Neural cell (in vitro differentiated cells): Measurements from ENCODE around the gene CEBPA. TPM values are rescaled to one million over a fixed set of nuclear protein-coding genes. Genes with fewer than 3 reads are reported as not detected.

Experiments used
- H2AFZ ChIP-seq: fragments of 200-600, 300-800 bp; sonication (generic), shearing (Covaris generic); 2 replicates; pipeline ENCODE4 v1.6.0; 2014; ENCODE audit warnings: low read depth, mild to moderate bottlenecking, antibody characterized with exemption, low read length, moderate library complexity
- H3F3A ChIP-seq: fragments of 200-600 bp; shearing (Covaris generic); 2 replicates; pipeline ENCODE4 v1.6.1; 2016; ENCODE audit warnings: mild to moderate bottlenecking, moderate library complexity, mixed read lengths, antibody characterized with exemption, low read length; ENCODE audit not compliant: insufficient read depth, poor library complexity, severe bottlenecking
- H3K27ac ChIP-seq: fragments of 200-600, 300-800 bp; sonication (generic), shearing (Covaris generic); 2 replicates; pipeline ENCODE4 v1.5.1; 2014; ENCODE audit warnings: mild to moderate bottlenecking, low read length, moderate library complexity
- H3K27me3 ChIP-seq: fragments of 300-800, 200-600 bp; sonication (generic), shearing (Covaris generic); 2 replicates; pipeline ENCODE4 v1.6.0; 2014; ENCODE audit warnings: mild to moderate bottlenecking, low read depth, low read length, moderate library complexity; ENCODE audit not compliant: insufficient read depth
- H3K36me3 ChIP-seq: fragments of 300-800, 200-600 bp; sonication (generic), shearing (Covaris generic); 2 replicates; pipeline ENCODE4 v1.5.1; 2014; ENCODE audit warnings: mild to moderate bottlenecking, antibody characterized with exemption, low read length, moderate library complexity; ENCODE audit not compliant: insufficient read depth
- H3K4me2 ChIP-seq: fragments of 300-800, 200-600 bp; sonication (generic), shearing (Covaris generic); 2 replicates; pipeline ENCODE4 v1.6.0; 2014; ENCODE audit warnings: mild to moderate bottlenecking, low read length
- H3K4me3 ChIP-seq: fragments of 300-800, 200-600 bp; sonication (generic), shearing (Covaris generic); 2 replicates; pipeline ENCODE4 v1.5.1; 2014; ENCODE audit warnings: mild to moderate bottlenecking, low read length, moderate library complexity
- H3K79me2 ChIP-seq: fragments of 200-600 bp; shearing (Covaris generic); replicated peaks from 2 replicates; pipeline ENCODE4 v1.6.0; 2014; ENCODE audit warnings: mild to moderate bottlenecking, low read length, moderate library complexity; ENCODE audit not compliant: insufficient read depth
- H3K9ac ChIP-seq: fragments of 300-800, 200-600 bp; sonication (generic), shearing (Covaris generic); 2 replicates; pipeline ENCODE4 v1.6.1; 2016; ENCODE audit warnings: mild to moderate bottlenecking, low read length, mixed read lengths
- H3K9me2 ChIP-seq: fragments of 200-600 bp; shearing (Covaris generic); 2 replicates; pipeline ENCODE4 v1.6.1; 2016; ENCODE audit warnings: mild to moderate bottlenecking, low read length, mixed read lengths; ENCODE audit not compliant: insufficient read depth
- H3K9me3 ChIP-seq: fragments of 200-600, 300-800 bp; sonication (generic), shearing (Covaris generic); 2 replicates; pipeline ENCODE4 v1.6.1; 2016; ENCODE audit warnings: mild to moderate bottlenecking, mixed run types, low read length, moderate library complexity, mixed read lengths
- H4K20me1 ChIP-seq: fragments of 200-600 bp; shearing (Covaris generic); 2 replicates; pipeline ENCODE4 v1.6.1; 2016; ENCODE audit warnings: mild to moderate bottlenecking, mixed run types; ENCODE audit not compliant: insufficient read depth
- CTCF ChIP-seq: fragments of 450-650 bp; IDR thresholded peaks from 2 replicates; pipeline ENCODE4 v1.5.1; 2014; ENCODE audit warnings: antibody characterized with exemption, mild to moderate bottlenecking, moderate library complexity; ENCODE audit not compliant: poor library complexity, severe bottlenecking
- EP300 ChIP-seq: fragments of 450-650 bp; conservative IDR thresholded peaks from 2 replicates; pipeline ENCODE4 v1.6.1; 2014; ENCODE audit warnings: antibody characterized with exemption, mild to moderate bottlenecking, moderate library complexity; ENCODE audit not compliant: poor library complexity, severe bottlenecking
- EZH2 ChIP-seq: fragments of 200-600, 300-800 bp; shearing (Covaris generic), sonication (generic); IDR thresholded peaks from 2 replicates; pipeline ENCODE4 v1.6.1; 2014; ENCODE audit warnings: antibody characterized with exemption, low read length, borderline replicate concordance, mild to moderate bottlenecking; ENCODE audit not compliant: insufficient read depth, poor library complexity, severe bottlenecking
- MXI1 ChIP-seq: fragments of 450-650 bp; conservative IDR thresholded peaks from 2 replicates; pipeline ENCODE4 v1.6.1; 2014; ENCODE audit warnings: antibody characterized with exemption, mild to moderate bottlenecking; ENCODE audit not compliant: poor library complexity, severe bottlenecking
- POLR2AphosphoS5 ChIP-seq: IDR thresholded peaks from 2 replicates; pipeline ENCODE4 v1.6.1; 2012
- RAD21 ChIP-seq: fragments of 450-650 bp; conservative IDR thresholded peaks from 2 replicates; pipeline ENCODE4 v1.6.1; 2014; ENCODE audit warnings: antibody characterized with exemption, mild to moderate bottlenecking, moderate library complexity
- SMC3 ChIP-seq: fragments of 450-650 bp; conservative IDR thresholded peaks from 2 replicates; pipeline ENCODE4 v1.6.1; 2014; ENCODE audit warnings: antibody characterized with exemption, mild to moderate bottlenecking, moderate library complexity; ENCODE audit not compliant: poor library complexity
- TAF1 ChIP-seq: IDR thresholded peaks from 2 replicates; pipeline ENCODE4 v1.6.1; 2012; ENCODE audit warnings: low read depth
- polyA plus RNA-seq: library from polyadenylated mRNA; depleted of rRNA; stranded (reverse); fragments of >200 nt; gene quantifications from 2 replicates; pipeline ENCODE4 v1.2.3, GENCODE V29; 2014
- TF ChIP-seq, protein P1 (sequence below): IDR thresholded peaks from 2 replicates; pipeline ENCODE4 v1.6.1; 2012; ENCODE audit warnings: borderline replicate concordance

Gene CEBPA
- polyA plus RNA-seq, 1 donor from 2014 or later, result 2.6 TPM

GRCh38 chr19:33287438-33287837 is 14.9 kb downstream of the CEBPA start:
- H3K27ac ChIP-seq, result no peak overlapping the region

DNA sequence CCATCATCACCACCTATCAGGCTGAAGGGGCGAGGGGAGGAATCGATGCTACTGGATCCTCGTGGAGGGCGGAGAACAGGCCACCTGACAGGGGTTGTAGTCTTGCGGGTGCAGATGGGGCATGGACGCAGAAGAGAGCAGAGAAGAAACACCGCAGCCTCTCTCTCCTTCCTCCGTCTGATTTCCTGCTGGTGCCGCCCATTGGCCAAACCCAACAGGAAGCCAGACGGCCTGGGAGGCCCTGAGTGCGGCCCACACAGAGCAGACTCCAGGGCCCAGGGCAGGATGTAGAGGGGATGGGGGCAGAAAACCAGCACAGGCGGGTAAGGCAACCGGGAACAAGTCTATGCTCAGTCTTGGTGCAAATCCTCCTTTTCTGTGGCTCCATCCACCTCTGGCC is 15.4 kb downstream of the CEBPA start:
- Histone ChIP-seq H3K79me2 (no peaks in the 10 kb centered on the region), H3K9me3 (no peaks in the 10 kb centered on the region), H3K4me3 (no peak overlapping the region), H3K4me2 (no peak overlapping the region), H3K9ac (no peak overlapping the region), H3F3A (no peaks in the 10 kb centered on the region), H3K27me3 (no peaks in the 10 kb centered on the region), H3K9me2 (no peaks in the 10 kb centered on the region), H2AFZ (no peak overlapping the region), H3K27ac (no peak overlapping the region), H3K36me3 (no peaks in the 10 kb centered on the region), H4K20me1 (no peaks in the 10 kb centered on the region)
- TF ChIP-seq RAD21 (no peak), EP300 (no peak), TAF1 (no peak)

More at GRCh38 chr19:33287438-33287837, 14.9 kb downstream of the CEBPA start:
- TF ChIP-seq RAD21 (no peak), SMC3 (no peak), POLR2AphosphoS5 (no peak), EP300 (no peak), CTCF (no peak), MXI1 (no peak), EZH2 (no peak), TAF1 (no peak)
- TF ChIP-seq, protein P1, sequence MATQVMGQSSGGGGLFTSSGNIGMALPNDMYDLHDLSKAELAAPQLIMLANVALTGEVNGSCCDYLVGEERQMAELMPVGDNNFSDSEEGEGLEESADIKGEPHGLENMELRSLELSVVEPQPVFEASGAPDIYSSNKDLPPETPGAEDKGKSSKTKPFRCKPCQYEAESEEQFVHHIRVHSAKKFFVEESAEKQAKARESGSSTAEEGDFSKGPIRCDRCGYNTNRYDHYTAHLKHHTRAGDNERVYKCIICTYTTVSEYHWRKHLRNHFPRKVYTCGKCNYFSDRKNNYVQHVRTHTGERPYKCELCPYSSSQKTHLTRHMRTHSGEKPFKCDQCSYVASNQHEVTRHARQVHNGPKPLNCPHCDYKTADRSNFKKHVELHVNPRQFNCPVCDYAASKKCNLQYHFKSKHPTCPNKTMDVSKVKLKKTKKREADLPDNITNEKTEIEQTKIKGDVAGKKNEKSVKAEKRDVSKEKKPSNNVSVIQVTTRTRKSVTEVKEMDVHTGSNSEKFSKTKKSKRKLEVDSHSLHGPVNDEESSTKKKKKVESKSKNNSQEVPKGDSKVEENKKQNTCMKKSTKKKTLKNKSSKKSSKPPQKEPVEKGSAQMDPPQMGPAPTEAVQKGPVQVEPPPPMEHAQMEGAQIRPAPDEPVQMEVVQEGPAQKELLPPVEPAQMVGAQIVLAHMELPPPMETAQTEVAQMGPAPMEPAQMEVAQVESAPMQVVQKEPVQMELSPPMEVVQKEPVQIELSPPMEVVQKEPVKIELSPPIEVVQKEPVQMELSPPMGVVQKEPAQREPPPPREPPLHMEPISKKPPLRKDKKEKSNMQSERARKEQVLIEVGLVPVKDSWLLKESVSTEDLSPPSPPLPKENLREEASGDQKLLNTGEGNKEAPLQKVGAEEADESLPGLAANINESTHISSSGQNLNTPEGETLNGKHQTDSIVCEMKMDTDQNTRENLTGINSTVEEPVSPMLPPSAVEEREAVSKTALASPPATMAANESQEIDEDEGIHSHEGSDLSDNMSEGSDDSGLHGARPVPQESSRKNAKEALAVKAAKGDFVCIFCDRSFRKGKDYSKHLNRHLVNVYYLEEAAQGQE, result no peak
- Histone ChIP-seq H3K27me3 (no peaks in the 10 kb centered on the region), H3K9me3 (no peaks in the 10 kb centered on the region), H3F3A (no peaks in the 10 kb centered on the region), H3K4me2 (no peak overlapping the region), H2AFZ (no peak overlapping the region), H3K9ac (no peak overlapping the region), H3K36me3 (no peaks in the 10 kb centered on the region), H3K79me2 (no peaks in the 10 kb centered on the region), H4K20me1 (no peaks in the 10 kb centered on the region), H3K4me3 (no peak overlapping the region), H3K9me2 (no peaks in the 10 kb centered on the region)

- no peaks in the 10 kb centered on the region for H3K9me2 ChIP-seq
- H3K36me3 ChIP-seq, result no peaks in the 10 kb centered on the region
- H3K27me3 ChIP-seq, result no peaks in the 10 kb centered on the region
- H3K4me2 ChIP-seq, result no peak overlapping the region
- TF ChIP-seq POLR2AphosphoS5 (no peak), RAD21 (no peak), MXI1 (no peak), EZH2 (no peak), TAF1 (no peak), CTCF (no peak), SMC3 (no peak)
- TF ChIP-seq, protein P1, result no peak
- H3K9ac ChIP-seq, result no peak overlapping the region
- no peaks in the 10 kb centered on the region for H3K9me3 ChIP-seq
- no peak overlapping the region for H3K27ac ChIP-seq
- H4K20me1 ChIP-seq, result no peaks in the 10 kb centered on the region
- no peaks in the 10 kb centered on the region for H3K79me2 ChIP-seq
- no peak overlapping the region for H3K4me3 ChIP-seq
- H2AFZ ChIP-seq, result no peak overlapping the region
- no peaks in the 10 kb centered on the region for H3F3A ChIP-seq
Measured at GRCh38 chr19:33285441-33285927, 16.9 kb downstream of the CEBPA start.
